Stimulated activated CD8-positive, alpha-beta memory T cell treated with anti-CD3 and anti-CD28 coated beads, Interleukin-15, amount 100 ng/mL, for 24 hours (primary cell): ENCODE data around the gene ACSM2A.
"Not testable (repeated sequence)": the region's sequence is repeated elsewhere in the genome, so short reads cannot be mapped to it uniquely, and the experiment has no call there.

Experiments
- DNase-seq: peaks from one replicate; pipeline ENCODE4 v3.0.0-alpha.2; 2020; ENCODE audit warnings: low read depth

The ACSM2A gene

DNA sequence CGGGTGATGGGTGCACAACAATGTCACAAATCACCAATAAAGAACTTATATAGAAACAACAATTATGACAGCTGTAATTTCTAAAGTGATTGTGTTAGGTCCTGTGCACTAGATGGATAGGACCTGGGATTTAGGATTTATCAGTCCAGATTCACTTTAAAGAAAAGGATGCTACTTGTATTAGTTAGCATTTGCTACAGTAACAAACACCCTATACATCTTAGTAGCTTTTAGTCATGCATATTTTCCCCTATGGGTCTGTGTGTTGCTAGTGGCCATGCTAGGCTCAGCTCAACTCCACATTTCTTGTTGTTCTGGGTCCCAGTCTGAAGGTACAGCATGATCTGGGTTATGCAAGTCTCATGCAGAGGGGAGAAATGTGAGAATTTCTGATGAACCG, 7.9 kb downstream of the ACSM2A start:
- DNase-seq: not testable (repeated sequence)

DNA sequence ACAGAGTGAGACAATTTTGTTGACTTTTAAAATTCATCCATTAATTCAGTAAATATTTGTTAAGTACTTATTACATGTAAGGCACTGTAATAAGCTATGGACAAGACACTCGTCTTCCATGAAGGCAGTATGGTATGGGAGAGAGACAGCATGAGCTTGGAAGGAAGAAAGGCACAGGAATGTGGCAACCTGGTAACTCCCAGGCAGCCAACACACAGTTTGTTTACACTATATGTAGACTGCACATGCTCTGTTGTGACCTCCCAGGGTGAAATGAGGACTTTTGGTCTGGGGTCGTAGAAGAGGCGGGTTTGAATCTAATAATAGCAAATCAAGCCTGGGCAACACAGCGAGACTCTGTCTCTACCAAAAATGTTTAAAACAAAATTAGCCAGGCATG, 9.0 kb downstream of the ACSM2A start:
- not testable (repeated sequence) for DNase-seq

DNA sequence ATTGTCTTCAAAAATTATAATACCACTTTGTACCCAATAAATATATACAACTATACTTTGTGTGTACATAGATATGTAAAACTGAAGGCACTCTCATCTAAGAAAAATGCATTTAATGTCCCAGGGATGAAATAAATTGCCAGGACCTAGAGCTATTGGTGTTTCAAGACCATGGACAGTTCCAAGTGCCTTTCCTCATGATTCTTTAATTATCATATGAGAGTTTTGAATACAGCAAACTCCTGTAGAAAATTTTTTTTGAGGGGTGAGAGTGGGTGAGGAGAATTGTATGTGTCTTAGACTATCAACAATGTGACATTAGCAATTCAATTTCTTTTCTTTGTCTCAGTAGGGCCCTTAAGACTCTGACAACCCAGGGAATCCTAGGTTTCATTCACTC, 17.6 kb downstream of the ACSM2A start:
- not testable (repeated sequence) for DNase-seq

DNA sequence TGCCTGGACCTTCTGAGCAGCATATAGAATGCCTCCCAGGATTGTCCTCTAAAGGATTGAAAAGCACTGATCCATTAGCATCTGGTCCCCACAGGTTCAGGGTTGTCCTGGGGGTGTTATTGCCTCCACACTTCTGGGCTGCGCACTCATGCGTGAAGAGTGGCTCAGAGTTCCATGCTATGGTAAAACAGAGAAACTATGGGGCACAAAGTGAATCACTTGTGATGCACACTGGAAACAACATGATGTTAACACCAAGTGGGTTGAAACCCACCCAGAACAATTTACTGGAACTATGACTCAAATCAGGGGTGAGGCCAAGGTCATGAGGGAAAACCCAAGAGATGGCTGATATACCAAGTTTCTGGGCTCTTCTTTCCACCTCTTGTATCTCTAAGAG, 18.6 kb downstream of the ACSM2A start:
- DNase-seq: not testable (repeated sequence)

DNA sequence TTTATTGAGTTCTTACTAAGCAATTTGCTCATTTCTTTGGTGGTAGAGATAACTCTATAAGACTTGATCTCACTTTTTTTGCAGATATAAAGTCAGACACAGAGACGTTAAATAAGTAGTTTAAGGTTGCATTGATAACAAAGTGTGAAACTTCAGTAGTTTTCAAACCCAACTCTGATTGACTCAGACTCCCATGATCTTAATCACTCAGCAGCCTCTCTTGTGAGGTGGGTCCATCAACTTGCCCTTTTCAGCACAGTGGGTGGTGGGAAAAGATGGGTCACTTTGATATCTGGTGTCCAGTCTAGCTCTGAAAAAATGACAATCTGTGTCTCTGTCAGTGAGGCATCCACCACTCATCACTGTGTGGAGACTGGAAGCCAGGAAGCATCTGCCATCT, 19.4 kb downstream of the ACSM2A start:
- not testable (repeated sequence) for DNase-seq

DNA sequence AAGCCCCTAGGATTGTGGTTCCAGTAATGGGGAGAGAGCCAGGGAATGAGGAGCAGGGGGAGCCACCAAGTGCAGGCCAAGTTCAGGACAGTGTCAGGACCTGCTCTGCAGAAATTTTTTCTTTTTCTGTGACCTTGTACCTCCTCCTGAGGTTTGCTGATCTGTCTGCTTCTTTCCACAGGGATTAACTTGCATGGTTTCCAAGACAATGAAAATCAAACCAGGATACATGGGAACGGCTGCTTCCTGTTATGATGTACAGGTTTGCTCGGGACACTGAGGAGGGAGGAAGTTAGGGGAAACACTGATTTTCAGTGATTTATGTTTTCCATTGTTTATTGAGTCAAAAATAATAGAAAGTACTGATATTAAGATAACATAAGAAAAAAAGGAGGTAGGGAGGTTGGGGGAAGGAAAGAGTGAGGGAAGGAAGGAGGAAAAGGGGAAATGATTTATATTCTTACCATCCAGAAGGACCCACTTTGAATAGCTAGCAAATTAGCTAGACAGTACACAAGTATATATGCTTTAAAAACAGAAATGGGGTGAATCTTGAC, 25.9 kb downstream of the ACSM2A start:
- DNase-seq: not testable (repeated sequence)

DNA sequence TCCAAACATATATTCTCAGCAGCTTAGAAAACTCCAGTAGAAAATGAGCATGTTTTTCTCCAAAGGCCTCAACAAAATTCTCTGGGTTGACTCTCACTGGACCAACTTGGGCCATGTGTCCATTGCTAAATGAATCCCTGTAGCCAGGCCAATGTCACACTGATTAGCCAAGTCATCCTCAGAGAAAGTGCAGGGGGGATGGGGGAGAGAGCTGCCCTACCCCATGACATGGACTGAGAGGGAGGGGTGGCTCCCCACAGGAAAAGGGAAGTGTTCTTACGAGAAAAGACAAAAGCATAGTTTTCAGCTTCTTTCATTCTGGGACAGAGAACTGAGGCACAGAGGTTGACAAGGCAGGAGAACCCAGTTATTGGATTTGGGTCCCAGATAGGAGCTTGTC, 32.7 kb downstream of the ACSM2A start:
- DNase-seq: not testable (repeated sequence)

DNA sequence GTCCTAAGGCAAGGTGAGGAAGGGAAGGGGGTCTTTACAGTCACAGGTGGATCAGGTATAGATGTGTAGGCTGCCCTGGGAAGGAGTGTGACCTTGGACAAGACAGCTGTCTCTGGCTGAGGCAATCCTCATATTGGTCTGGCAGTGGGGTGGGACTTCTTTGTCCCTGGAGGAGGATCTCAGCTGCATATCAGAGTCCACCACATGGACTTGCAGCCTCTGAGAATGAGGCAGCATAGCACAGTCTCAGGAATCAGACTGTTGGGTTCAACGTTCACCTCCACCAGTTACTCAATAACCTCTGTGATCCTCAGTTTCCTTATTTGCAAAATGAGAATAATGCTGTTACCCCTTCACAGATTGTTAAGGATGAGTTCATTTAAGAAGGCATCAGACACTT, 33.4 kb downstream of the ACSM2A start:
- DNase-seq: no peak

DNA sequence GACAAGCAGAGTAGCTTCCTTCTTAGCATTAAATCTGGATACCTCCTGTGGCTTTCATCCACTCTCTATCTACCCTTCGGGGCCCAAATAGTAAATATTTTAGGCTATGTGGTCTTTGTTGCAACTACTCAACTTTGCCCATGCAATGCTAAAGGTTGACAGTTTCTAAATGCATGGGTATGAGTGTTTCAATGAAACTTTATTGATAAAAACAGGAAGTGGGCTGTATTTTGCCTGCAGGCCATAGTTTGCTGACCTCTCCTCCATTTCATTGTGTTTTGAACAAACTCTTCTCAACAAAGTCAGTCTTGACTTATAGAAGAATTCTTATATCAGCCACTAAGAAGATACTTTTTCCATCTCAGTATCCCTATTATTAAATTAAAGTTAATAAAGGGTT, 34.1 kb downstream of the ACSM2A start:
- DNase-seq: no peak

DNA sequence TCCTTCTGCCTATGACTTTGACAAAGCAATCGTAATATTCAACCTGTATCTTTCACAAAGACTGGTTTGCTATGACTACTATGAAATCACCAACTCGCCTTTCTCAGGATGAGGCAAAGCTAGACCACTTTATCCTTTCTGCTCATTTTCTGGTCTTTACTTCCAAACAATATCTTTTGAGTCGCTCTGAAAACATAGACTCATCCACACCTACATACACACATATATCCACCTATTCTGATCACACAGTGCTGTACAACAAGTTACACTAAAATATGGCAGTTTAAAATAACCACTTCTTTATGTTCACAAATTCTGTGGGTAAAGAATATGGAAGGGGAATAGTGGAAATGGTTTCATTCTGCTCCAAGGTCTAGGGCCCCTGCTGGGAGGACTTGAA, 39.7 kb downstream of the ACSM2A start:
- DNase-seq: not testable (repeated sequence)

DNA sequence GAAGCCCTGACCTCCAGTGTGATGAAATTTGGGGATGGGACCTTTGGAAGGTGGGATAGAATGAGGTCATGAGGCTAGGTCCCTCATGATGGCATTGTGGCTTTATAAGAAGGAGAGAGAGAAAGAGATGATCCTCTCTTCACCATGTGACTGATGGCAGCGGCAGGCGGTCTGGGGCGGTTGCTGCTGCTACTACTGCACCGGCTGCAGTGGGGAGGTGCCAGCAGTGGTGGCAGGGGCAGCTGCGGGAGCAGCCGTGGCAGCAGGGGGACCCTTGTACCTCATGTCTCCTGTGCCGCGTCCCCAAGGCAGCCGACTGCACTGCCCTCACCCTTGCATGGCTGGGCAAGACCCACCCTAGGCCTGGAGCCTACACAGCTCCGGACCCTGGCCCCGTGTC, 40.1 kb downstream of the ACSM2A start:
- not testable (repeated sequence) for DNase-seq

DNA sequence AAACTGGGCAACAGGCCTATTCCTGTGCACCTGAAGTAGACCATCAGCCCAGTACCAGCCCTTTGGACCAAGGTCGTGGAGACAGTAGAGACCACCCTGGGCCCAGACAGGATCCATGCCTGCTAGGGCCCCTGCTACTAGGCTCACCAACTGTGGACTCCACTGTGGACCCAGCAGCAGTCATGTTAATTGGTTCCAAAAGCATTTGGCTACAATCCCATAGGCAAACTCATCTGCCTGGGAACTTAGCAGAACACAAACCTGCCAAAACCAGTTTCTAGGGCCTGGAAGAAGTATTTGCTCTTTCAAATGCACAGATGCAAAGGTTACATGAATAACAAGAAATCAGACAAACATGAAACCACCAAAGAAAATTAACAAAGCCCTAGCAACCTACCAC, 53.1 kb downstream of the ACSM2A start:
- no peak for DNase-seq

DNA sequence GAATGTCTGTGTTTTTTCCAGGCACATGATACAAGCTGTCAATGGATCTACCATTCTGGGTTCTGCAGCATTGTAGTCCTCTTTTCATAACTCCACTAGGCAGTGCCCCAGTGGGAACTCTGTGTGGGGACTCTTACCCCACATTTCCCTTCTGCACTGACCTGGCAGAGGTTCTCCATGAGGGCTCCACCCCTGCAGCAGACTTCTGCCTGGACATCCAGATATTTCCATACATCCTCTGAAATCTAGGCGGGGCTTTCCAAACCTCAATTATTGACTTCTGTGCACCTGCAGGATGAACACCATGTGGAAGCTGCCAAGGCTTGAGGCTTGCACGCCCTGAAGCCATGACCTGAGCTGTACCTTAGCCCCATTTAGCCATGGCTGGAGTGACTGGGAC, 56.0 kb downstream of the ACSM2A start:
- DNase-seq: no peak

DNA sequence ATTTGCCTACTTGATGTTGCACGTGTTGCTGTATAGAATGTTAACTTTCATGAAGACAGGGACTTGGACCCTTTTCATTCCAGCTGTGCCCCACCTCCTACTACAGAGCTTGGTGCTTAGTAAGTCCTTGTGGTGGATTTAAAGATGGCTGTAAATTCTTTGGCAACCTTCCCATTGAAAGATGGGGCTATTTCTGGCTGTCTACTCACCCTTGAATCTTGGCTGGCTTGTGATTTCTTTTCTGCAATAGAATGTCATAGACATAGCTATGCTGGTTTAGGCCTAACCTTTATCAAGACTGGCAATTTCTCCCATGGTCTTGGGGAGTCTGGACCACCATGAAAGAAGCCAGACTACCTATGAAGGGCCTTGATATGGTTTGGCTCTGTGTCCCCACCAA, 59.0 kb downstream of the ACSM2A start:
- DNase-seq: no peak

DNA sequence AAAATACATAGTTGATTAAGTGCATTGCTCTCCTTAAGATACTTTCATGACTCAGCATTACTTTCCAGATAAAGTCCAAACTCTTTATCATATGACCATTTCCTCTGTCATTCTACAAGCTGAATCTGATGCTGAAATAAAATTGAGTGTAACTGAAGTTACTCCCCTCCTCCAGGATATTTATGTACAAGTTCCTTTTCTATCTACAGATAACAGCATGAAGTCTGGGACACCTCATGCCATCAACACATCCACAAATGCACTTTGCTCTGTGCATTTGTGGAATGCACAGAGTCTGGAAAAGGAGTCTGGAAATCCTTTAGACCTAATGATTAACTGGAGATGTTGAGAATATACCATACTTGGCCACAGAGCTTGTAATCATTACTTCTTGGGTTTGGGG, 64.4 kb downstream of the ACSM2A start:
- no peak for DNase-seq

DNA sequence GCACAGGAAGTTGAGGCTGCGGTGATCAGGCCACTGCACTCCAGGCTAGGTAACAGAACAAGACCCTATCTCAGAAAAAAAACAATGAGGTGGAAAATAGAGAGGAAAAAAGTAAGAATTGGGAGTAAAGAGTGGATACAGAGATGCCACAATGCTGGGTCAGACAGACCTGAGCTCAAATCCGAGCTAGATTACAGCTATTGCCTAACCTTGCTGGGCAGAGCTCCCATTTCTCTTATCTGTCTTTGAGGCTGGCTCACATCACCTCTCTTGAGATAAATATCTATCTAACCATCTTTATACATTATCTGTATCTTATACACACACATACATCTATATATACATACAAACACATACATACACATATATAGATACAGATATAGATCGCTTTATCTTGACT, 65.8 kb downstream of the ACSM2A start:
- no peak for DNase-seq

DNA sequence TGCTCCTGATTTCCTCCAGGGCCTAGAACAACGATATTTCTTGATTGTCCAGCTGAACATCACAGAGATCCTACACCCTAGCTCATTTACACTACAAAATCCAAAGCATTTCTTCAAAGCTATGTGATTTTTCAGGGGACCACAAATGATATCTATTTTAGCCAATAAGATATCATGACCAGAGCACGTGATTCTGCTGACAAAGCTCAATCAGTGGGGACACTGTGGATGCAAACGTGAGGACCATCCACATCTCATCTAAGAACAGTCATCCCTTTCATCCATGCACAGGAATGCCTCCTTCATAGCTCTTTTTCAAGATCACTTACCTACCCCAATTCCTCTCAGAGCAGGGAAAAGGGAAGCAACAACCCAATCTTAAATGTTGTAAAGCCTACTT, 67.9 kb downstream of the ACSM2A start:
- DNase-seq: no peak

DNA sequence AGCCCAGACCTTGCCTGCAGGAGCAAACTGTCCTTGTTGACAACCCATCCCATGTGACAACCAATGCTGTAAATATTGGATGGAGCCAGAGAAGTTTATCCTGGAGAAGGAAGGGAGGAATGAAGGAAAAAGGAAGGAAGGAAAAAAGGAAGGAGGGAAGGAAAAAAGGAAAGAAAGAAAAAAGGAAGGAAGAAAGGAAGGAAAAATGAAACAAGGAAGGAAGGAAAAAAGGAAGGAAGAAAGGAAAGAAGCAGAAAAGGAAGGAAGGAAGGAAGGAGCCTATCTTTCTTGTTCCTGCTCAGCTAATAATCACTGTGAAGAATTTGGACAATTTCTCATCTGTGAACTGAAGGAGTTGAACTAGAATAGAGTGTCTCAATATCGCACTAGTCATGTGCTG, 68.8 kb downstream of the ACSM2A start:
- no peak for DNase-seq

DNA sequence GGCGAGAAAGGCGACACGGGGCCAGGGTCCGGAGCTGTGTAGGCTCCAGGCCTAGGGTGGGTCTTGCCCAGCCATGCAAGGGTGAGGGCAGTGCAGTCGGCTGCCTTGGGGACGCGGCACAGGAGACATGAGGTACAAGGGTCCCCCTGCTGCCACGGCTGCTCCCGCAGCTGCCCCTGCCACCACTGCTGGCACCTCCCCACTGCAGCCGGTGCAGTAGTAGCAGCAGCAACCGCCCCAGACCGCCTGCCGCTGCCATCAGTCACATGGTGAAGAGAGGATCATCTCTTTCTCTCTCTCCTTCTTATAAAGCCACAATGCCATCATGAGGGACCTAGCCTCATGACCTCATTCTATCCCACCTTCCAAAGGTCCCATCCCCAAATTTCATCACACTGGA, 80.5 kb downstream of the ACSM2A start:
- DNase-seq: not testable (repeated sequence)

DNA sequence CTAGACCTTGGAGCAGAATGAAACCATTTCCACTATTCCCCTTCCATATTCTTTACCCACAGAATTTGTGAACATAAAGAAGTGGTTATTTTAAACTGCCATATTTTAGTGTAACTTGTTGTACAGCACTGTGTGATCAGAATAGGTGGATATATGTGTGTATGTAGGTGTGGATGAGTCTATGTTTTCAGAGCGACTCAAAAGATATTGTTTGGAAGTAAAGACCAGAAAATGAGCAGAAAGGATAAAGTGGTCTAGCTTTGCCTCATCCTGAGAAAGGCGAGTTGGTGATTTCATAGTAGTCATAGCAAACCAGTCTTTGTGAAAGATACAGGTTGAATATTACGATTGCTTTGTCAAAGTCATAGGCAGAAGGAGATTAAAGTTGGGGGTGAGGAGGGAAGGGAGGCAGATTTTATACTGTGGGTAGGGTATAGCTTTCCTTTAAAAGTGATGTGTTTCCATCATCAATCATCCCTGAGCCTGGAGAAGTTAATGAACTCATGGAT, 81.0 kb downstream of the ACSM2A start:
- DNase-seq: not testable (repeated sequence)

DNA sequence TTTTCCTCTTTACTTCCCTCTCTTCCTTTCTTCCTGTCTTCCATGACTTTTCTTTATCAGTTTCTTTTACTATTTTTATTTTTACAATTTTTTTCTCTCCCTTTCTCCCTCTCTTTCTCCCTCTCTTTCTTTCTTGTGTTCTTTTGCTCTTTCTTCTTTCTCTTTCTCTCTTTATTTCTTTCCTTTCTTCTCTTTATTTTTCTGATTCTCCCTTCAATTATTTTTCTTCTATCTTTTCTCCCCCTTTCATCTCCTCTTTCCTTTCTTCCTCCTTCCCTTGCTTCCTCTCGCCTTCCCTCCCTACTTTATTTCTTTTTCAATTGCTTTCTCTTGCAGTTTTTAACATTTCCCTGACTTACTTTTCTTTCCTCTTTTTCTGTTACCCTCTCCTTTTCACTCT, 85.3 kb downstream of the ACSM2A start:
- DNase-seq: not testable (repeated sequence)
